ENCODE results near the gene CDYL2. TPM values are rescaled to one million over a fixed set of nuclear protein-coding genes. Genes with fewer than 3 reads are reported as not detected.

The CDYL2 gene
- total RNA-seq, 1 donor from 2014 or later = 3.4 TPM

DNA sequence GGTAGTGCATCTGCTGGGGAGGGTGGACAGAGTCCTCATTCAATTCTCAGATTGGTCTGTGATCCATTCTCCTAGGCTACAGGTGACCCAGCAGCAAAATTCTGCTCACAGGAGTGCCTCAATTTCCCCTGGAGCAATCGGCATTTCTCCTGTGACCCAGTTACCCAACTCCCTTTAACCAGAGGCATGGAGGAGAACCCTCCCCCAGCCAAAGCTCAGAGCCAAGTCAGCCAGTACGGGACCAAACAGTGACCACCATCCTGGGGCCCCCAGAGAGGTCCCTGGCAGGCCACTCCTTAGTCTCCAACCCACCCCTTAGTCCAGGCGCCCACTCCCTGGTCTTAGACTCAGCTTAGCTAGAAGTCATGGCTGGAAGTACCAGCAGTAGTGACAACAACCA, 188.0 kb downstream of the CDYL2 start:
- no peaks in the 10 kb centered on the region for H3K9me3 Mint-ChIP-seq
- DNase-seq = no peak
- intact Hi-C loops (cut with micrococcal nuclease) = no loop called here
- H3K36me3 Mint-ChIP-seq (ENCODE audit: low read depth) = peaks cover 3% of the 10 kb centered on the region
- no peak for ATAC-seq (ENCODE audit: low read depth)
- no peaks in the 10 kb centered on the region for H3K27me3 Mint-ChIP-seq
- TF ChIP-seq, protein P1, sequence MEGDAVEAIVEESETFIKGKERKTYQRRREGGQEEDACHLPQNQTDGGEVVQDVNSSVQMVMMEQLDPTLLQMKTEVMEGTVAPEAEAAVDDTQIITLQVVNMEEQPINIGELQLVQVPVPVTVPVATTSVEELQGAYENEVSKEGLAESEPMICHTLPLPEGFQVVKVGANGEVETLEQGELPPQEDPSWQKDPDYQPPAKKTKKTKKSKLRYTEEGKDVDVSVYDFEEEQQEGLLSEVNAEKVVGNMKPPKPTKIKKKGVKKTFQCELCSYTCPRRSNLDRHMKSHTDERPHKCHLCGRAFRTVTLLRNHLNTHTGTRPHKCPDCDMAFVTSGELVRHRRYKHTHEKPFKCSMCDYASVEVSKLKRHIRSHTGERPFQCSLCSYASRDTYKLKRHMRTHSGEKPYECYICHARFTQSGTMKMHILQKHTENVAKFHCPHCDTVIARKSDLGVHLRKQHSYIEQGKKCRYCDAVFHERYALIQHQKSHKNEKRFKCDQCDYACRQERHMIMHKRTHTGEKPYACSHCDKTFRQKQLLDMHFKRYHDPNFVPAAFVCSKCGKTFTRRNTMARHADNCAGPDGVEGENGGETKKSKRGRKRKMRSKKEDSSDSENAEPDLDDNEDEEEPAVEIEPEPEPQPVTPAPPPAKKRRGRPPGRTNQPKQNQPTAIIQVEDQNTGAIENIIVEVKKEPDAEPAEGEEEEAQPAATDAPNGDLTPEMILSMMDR (IDR thresholded peaks at IDR 0.05) = no peak
- ChIA-PET CTCF (no interaction called here), POLR2A (no interaction called here)
- no peak overlapping the region for H3K27ac Mint-ChIP-seq
- H3K4me1 Mint-ChIP-seq = no peaks in the 10 kb centered on the region
- H3K4me3 Mint-ChIP-seq = no peak overlapping the region

DNA sequence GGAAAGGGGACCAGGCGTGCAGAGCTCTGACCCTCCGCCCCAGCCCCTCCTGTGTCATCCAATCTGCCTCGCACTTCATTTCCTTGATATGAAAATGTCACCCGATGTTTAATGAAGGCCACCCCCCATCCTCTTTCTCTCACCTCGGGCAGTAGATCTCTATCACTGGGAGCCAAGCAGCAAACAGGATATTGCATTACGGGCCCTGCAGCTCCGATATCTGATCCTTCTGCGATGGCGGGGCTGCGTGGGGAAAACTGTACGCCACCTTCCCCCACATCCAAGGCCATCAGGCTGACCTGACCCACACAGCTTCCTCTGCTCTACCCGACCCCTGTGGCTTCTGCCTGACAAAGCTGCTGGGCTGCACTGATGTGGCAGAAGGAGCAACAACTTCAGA, 188.7 kb downstream of the CDYL2 start:
- no peaks in the 10 kb centered on the region for H3K9me3 Mint-ChIP-seq
- ATAC-seq (ENCODE audit: low read depth) = no peak
- no peaks in the 10 kb centered on the region for H3K27me3 Mint-ChIP-seq
- TF ChIP-seq, protein P1 (IDR thresholded peaks at IDR 0.05) = no peak
- DNase-seq = no peak
- no peak overlapping the region for H3K4me3 Mint-ChIP-seq
- ChIA-PET POLR2A (no interaction called here), CTCF (no interaction called here)
- intact Hi-C loops (cut with micrococcal nuclease) = no loop called here
- H3K4me1 Mint-ChIP-seq = no peaks in the 10 kb centered on the region
- peaks cover 3% of the 10 kb centered on the region for H3K36me3 Mint-ChIP-seq (ENCODE audit: low read depth)
- no peak overlapping the region for H3K27ac Mint-ChIP-seq

DNA sequence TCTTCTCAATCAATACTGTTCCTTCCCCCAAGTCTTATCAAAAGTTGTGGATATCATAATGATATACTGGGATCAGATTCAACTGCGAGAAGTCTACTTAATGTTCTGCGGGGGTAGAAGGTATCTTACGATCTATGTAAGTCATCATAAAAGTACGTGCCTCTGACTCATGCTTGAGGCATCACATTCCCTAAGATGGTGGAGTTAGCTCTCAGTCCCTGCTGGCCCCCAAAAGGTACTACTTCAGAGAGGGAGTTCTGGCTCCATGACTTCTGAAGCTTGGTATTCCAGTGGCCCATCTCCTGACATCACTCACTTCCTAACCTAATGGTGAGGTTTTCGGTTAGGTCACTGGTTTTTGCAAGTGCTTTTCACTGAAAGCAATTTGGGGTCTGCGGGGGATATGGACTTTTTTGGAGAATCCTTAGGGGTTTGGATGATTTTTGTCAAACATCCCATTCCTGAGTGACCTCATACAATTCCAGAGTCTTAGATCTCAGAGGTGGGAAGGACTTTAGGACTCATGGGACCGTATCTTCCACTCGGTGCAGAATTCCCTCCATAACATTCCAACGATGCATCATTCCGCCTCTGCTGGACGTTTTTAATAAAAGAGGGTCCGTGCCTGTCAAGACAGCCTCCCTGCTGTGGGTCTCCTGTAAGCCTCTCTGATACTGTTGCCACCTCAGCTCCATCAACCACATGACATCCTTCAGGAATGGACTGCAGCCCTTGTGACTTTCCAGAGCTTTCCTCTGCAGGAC, 189.3 kb downstream of the CDYL2 start:
- intact Hi-C loops (cut with micrococcal nuclease) = no loop called here
- no peaks in the 10 kb centered on the region for H3K4me1 Mint-ChIP-seq
- no peaks in the 10 kb centered on the region for H3K27me3 Mint-ChIP-seq
- peaks cover 3% of the 10 kb centered on the region for H3K36me3 Mint-ChIP-seq (ENCODE audit: low read depth)
- no peak overlapping the region for H3K27ac Mint-ChIP-seq
- ATAC-seq (ENCODE audit: low read depth) (no peak), DNase-seq (no peak)
- no peaks in the 10 kb centered on the region for H3K9me3 Mint-ChIP-seq
- TF ChIP-seq, protein P1 (IDR thresholded peaks at IDR 0.05) = no peak
- POLR2A ChIA-PET = no interaction called here
- CTCF ChIA-PET = no interaction called here
- H3K4me3 Mint-ChIP-seq = no peak overlapping the region

DNA sequence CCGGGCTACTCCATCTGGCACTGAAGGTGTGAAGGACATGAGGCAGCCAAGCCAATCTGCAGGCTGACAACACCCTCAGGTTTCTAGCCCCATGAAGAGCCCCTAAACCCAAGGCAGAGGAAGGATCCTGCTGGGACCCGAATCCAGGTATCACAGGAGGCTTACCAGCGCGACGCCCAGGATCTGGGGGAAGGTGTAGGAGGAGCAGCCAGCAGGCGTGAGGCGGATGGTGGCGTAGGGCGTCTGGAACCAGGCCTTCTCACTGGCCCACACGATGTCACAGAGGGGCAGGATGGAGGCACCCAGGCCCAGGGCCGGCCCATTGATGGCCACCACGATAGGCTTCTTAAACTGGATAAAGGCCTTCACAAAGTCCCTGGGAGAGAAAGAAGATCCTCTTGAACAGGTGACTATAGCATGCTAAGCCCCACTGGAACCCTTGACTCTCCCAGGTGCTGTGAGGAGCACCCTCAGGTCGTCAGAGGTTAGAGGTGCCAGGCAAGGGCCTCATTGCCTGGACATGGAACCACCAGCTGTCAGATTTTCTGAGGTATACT, 191.9 kb downstream of the CDYL2 start:
- TF ChIP-seq, protein P1 (IDR thresholded peaks at IDR 0.05) = no peak

DNA sequence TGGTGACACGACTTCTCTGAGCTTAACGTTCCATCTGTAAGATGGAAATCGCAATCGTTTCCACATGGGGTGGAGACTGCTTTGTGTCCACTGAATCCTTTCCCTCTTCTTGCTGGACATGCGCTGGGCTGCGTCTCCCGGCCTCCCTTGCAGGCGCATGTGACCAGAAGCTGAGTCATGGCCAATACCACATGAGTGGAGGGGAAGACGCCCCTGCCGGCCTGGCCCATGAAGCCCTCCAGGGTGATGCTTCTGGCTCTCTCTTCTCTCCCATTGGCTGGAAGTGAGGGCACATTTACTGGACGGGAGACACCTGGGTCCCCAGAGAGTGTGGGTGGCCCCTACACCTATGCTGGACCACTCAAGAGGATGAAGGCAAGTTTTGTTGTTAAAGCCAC, 192.5 kb downstream of the CDYL2 start:
- ATAC-seq (ENCODE audit: low read depth) (no peak), DNase-seq (no peak)
- Mint-ChIP-seq H3K4me1 (no peaks in the 10 kb centered on the region), H3K27ac (no peak overlapping the region), H3K4me3 (no peak overlapping the region), H3K36me3 (ENCODE audit: low read depth) (peaks cover 4% of the 10 kb centered on the region), H3K9me3 (peaks cover 6% of the 10 kb centered on the region), H3K27me3 (no peaks in the 10 kb centered on the region)
- CTCF ChIA-PET = interaction anchor here (0.5 kb wide), 1 partner anchor 36 kb away, joined by 3 read pairs; no protein-coding TSS in a partner anchor
- POLR2A ChIA-PET = no interaction called here
- TF ChIP-seq, protein P1 (IDR thresholded peaks at IDR 0.05) = no peak
- intact Hi-C loops (cut with micrococcal nuclease) = no loop called here

More for the DNA sequence above, 191.9 kb downstream of the CDYL2 start:
- CTCF ChIA-PET = no interaction called here
- H3K36me3 Mint-ChIP-seq (ENCODE audit: low read depth) = peaks cover 3% of the 10 kb centered on the region
- intact Hi-C loops (cut with micrococcal nuclease) = no loop called here
- no peaks in the 10 kb centered on the region for H3K27me3 Mint-ChIP-seq
- H3K4me1 Mint-ChIP-seq = no peaks in the 10 kb centered on the region
- DNase-seq (no peak), ATAC-seq (ENCODE audit: low read depth) (no peak)
- no peak overlapping the region for H3K4me3 Mint-ChIP-seq
- peaks cover 3% of the 10 kb centered on the region for H3K9me3 Mint-ChIP-seq
- H3K27ac Mint-ChIP-seq = no peak overlapping the region
- POLR2A ChIA-PET = no interaction called here
